ENCODE data around the gene ADAMTSL5. TPM values are rescaled to one million over a fixed set of nuclear protein-coding genes. Genes with fewer than 3 reads are reported as not detected.
"Not testable (repeated sequence)": the region's sequence is repeated elsewhere in the genome, so short reads cannot be mapped to it uniquely, and the experiment has no call there.

ADAMTSL5 gene
- total RNA-seq, 1 experiment from 2014 or later, result 1.6 TPM

DNA sequence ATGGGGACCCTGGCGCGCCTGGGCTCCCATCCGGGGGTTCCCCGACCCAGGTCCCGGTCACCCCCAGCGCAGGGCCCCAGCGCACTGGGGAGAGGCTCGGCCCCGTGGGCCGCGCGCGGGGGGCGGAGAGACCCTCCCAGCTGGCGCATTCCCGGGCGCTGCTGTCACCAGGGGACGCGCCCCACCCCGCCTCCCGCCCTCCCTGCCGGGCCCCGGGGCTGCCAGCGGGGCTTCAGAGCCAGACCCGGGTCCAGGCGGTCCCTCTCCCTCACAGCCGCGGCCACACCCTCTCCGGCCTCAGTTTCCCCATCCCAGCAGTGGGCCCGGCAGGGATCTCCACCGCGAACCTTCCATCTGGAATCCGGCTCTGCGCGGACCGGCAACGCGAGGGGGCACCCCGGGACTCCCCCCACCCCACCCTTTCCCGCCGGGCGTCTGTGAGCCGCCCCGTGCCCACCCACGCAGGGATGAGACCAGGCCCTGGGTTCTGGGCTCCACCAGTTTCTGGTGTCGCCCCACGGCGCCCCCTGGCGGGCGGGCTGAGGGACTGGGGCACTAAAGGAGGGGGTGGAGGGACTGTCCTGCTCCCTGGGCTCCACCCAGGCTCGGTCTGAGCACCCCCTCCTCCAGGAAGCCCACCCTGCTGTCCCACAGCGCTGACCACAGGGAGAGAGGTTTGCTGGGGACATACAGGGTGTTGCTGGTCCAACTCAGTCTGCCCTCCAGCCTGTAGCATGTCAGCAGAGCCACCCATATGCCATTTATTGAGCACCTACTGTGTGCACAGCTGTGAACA is 878 bp upstream of the ADAMTSL5 start:
- DNase-seq (ENCODE audit: low read depth), result peak; percentile 34

DNA sequence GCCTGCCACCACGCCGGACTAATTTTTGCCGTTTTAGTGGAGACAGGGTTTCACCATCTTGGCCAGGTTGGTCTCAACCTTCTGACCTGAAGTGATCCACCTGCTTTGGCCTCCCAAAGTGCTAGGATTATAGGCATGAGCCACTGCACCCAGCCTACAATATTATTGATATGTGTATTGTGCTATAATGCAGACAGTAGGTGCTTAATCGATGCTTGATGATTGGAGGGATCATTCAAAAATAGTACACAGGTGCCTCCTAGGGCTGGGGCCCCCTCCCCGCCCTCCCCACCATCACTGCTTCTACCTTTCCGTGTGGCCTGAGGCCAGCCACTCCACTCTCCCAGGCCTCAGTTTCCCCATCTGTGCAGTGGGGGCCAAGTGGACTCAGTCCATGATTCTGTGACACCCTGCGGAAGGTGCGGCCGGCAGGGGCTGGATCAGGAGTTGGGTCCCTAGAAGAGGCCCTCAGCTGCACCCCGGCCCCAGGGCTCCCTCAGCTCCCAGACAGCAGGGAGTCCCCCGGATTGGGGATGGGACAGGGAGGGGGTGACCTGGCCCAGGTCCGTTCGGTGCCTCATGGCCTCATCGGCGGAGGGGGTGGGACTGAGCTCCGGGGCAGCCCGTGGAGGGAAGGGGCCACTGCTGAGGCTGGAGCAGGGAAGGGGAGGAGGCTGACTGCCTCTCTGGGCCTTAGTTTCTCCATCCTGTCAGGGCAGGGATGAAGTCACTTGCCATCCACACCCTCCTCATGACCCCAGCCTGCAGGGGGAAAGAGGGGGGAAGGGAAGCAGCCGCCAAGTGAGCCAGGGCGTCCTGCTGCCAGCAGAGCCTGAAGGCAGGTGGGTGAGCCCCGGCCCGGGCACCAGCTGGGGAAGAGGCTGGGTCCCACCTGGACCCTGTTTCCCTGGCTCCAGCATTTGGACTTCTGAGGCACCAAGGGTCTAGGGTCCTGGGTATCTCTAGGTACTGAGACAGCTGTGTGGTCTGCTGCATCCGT is 1.2 kb downstream of the ADAMTSL5 start:
- DNase-seq (ENCODE audit: low read depth), result no peak

DNA sequence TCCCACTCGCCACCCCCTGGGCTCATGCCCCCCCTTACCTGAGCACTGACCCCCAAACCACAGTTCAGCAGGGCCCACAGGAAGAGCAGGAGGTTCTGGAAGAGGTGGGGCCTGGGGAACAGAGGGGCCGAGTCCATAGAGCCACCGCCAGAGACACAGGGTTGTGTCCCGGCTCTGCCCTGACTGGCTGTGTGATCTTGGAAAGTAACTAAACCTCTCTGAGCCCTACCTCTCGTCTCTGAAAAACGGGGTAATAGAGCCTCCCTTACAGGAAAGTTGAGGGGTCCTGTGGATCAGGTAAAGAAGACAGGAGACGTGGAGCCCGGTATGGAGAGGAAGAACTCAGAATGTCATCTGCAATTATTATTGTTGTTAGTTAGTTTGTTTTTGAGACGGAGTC is 2.0 kb downstream of the ADAMTSL5 start:
- DNase-seq (ENCODE audit: low read depth), result no peak

DNA sequence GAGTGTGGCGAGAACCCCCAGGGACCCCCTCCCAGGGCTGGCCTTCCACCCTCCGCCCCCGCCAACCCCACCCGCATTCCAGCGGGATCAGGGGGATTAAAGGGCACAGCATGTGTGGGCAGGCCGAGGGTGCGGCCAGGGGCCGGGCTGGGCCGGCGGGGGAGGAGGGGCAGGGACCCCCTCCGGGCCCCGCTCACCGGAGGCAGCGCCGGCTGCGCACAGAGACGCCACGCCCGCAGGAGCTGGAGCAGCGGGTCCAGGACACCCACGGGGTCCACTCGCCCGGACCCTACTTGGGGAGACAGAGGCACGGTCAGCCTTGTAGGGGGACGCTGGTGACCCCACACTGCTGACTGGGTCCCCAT is 2.4 kb downstream of the ADAMTSL5 start:
- DNase-seq (ENCODE audit: low read depth), result no peak

DNA sequence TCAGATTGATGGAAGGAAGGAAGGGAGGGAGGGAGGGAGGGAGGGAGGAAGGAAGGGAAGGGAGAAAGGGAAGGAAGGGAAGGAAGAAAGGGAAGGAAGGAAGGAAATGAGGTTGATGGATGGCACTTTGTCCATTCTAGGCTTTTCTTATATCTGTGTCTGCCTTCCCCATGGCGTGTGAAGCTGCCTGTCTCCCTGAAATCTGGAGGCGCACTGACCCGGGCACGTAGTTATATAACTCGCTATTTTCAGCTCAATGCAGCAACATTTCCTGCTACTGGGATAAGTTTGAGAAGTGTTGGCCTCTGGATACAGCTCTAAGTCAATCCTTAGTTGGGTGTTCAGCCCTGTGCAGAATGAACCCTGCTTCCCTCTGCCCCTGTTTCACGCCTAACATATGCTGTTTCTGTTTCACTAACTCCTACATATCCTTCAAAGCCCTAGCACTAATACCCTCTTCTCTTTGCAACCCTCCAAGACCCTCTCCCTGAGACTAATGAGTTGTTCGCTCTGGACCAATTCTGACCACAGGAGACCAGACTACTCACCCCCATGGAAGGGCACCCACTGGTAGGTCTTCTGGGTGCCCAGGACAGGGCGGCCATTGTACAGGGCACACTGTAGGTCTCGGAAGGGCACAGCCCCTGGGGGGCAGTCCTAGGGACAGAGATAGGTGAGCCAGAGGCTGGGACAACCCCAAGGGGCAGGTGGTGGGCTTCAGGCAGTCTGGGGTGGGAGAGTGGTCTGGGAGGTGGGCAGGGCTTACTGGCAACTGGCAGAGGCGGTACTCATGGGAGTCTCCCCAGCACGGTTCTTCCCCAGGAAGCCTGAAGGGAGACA is 3.0 kb downstream of the ADAMTSL5 start:
- no peak for DNase-seq (ENCODE audit: low read depth)

DNA sequence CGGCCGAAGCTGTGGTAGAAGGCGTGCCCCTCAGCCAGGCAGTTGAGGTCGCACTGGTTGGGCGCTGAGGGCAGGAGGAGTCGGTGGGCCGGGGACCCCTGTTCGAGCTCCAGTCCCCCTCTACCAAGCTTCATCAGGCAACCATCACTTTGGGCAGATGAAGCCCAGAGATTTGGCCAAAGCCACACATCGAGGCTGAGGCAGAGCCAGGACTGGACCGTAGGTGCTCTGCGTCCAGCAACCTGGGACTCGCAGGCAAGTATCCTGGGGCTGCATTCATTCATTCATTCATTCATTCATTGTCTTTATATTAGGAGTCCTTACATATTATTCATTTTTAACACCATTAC is 4.3 kb downstream of the ADAMTSL5 start:
- DNase-seq (ENCODE audit: low read depth), result no peak

DNA sequence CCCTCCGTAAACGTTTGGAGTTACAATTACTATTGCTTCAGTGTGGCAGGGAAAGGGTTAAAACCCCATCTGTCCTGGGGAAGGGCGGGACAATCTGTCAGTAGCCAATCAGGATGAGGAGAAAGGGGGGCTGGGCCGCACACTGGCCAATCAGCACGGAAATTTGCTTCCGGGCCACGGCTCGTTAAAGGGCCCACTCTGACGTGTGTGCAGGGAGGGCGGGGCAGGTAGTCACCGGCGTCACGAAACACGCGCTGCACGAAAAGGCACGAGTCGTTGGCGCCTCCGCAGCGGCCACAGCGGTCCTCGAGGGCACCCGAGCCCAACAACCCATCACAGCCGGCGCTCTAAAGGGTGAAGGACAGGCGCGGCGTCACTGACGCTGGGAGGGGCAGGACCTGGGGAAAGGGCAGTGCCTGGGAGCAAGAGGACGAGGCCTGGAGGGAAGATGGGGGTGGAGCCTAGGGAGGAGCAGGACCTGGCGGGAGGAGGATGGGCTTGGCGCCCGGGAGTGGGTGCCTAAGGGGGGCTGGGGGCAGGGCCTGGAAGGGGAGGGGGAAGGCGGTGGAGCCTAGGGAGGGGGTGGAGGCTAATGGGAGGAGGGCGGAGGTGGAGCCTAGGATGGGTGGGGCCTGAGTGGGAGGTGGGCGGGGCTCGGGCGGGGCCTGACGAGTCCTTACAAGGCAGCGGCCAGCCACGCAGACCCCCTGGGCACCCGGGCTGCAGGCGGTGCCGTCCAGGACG is 4.9 kb downstream of the ADAMTSL5 start:
- DNase-seq (ENCODE audit: low read depth), result peak; percentile 93

DNA sequence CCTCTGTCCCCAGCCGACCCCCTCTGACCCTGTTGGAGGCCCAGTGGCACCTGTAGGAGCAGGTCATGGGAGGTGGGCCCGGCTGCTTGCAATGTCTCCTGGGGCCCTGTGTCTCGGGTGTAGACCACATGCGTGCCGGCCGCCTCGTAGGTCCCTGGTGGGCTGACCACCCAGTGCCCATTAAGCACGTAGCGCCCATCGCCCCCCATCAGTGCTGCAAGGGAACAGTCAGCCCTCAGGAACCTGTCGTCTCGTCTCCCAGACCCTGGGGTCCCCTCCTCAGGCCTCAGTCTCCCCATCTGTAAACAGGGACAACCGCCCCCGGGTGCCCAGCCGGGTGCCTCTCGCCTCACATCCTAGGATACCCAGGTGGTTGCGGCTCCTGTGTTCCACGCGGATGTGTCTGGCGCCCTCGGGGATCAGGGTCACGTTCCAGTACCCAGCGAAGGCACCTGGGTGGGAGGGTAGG is 5.6 kb downstream of the ADAMTSL5 start:
- DNase-seq (ENCODE audit: low read depth), result no peak

DNA sequence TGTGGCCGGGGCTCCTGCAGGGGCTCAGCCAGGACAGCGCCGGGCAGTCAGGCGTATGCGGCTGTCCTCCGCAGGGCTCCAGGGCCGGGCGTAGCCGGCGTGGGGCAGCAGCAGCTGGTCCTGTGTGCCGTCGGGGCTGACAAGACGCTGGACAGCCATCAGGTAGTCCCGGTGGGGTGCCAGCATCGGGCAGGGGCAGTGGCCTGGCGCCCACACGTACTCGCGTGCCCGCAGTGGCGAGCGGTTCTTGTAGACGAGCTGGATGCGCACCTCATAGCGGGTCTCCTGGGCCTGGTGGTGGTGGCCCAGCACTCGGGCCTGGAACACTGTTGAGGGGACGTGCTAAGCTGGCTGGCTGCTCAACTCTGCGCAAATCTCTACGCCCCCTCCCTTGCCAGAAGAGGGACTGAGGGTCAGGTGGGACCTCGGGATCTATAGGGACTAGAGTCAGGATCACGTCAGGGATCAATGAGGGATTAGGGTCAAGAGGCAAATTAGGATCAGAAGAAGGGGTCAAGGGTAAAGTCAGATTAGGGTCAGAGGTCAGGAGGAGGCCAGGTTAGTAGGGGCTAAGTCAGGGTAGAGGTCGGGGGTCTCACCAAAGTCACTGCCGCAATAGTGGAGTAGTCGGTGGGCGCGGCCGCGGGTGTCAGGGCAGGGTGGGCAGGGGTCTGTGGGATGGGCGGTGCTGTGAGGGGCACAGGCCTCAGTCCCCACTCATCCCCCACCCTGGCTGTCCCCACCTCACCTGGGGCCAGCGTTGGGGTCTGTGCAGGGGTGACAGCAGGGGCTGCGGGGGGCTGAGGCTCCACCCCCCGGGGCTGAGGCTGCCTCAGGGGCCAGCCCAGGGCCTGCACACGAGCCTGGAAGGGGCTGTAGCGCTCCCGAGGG is 6.6 kb downstream of the ADAMTSL5 start:
- DNase-seq (ENCODE audit: low read depth), result no peak

DNA sequence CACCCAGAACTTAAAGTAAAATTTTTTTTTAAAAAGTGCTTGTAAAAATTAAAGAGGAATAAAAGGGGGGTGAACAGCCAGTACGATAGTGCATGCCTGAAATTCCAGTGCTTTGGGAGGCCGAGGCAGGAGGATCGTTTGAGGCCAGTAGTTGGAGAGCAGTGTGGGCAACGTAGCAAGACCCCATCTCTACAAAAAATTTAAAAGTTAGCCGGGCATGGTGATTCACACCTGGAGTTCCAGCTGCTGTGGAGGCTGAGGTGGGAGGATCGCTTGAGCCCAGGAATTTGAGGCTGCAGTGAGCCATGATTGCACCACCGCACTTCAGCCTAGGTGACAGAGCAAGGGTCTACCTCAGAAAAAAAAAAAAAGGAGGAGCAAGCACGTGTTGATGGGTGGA is 7.8 kb downstream of the ADAMTSL5 start:
- DNase-seq (ENCODE audit: low read depth), result no peak

DNA sequence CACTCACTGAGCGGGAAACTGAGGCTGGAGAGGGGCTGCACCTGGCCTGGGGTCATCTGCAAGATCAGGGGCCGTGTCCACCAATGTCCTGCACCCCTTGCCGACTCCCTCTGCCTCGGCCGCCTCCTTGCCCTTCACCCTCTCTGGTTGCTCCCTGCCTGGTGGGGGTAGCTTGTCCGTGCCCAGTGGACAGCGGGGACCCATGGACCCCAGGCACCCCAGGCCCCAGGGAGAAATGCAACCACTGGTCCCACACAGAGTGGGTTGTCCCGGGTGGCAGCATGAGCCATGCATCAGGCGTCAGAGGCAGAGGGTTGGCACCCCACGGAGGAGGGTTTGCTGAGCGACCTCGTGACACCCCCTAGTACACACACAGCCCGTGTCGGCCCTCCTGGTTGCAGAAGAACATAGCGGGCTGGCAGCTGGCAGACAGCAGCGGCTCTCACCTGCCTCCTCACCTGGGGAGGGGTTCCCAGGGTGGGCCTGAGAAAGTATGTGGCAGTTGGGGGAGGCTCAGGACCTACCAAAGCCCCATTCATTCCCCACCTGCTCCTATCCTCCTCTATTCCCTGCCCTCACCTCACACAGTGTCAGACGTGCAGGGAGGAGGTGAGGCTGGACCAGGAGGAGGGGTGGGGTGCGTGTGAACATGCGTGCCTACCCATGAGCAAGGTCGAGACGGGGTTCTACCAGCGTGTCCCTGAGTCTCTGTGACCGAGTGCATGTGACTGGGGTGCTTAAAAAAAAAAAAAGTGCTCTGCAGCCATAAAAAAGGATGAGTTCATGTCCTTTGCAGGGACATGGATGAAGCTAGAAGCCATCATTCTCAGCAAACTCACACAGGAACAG is 8.7 kb downstream of the ADAMTSL5 start:
- no peak for DNase-seq (ENCODE audit: low read depth)

DNA sequence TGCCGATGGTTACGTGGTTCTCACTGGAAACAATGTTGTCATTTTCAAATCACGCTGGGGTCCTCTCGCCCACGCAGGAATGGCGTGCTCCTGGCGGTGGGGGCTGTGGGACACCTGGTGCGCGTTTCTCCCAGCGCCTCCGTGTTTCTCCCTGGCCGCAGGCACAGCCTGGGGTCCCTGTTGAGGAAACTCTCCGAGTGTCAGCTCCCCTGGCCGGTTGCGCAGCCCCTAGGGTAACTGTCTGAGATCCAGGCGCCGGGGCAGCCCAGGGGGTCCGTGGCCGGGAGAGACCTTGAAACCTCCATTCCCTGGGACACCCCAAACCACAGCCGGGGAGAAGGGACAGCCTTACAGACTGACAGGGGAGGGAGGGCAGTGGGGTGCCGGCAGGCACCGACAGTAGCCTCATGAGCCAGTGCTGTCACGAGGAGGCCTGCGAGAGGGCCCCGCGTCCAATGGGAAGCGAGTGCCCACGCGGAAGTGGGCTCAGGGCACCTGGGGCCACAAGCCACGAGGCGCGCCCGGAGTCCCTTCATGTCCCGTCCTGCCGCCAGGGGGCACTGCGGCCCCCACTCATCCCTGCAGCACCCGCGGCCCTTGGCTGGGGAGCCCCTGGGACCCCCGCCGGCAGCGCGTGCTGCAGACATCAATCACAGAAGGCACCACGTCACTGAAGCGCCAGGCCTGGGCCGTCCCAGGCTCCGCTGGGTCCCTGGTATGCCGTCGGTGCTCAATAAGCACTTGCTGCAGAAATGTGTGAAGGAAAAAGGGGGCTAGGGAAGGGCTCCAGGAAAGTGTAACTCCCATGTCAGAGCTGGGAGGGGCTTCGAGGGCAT is 9.5 kb downstream of the ADAMTSL5 start:
- DNase-seq (ENCODE audit: low read depth), result peak; percentile 13

DNA sequence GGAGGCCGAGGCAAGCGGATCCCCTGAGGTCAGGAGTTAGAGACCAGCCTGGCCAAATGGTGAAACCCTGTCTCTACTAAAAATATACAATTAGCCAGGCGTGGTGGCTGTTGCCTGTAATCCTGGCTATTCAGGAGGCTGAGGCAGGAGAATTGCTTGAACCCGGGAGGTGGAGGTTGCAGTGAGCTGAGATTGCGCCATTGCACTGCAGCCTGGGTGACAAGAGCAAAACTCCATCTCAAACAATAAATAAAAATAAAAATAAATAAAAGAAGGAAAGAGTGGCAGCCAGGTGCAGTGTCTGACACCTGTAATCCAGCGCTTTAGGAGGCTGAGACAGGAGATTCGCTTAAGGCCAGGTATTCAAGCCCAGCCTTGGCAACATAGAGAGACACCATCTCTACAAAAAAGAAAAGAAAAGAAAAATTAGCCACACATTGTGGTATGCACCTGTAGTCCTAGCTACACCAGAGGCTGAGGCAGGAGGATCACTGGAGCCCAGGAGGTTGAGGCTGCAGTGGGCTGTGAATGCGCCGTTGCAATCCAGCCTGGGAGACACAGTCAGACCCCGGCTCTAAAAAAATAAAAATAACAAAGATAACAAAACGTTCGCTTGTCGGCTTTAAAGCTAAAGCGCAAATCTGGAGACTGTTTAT is 10.3 kb downstream of the ADAMTSL5 start:
- DNase-seq (ENCODE audit: low read depth), result no peak

DNA sequence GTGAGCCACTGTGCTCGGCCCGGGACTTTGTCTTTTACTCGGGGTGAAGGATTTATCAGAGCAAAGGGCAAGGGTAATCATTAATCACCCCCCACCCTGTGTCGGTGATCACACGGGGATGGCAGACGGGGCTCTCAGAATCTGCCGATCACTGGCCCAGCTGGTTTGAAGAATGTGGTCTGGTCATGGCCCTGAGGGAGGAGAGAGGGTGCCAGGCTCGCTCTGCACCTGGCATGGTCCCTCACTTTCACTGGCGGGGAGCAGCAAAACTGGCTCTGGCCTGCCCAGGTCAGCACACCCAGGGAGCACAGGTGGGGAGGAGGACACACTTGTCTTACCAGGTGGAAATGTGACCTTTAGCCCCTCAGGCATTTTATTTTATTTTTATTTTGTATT is 11.6 kb downstream of the ADAMTSL5 start:
- DNase-seq (ENCODE audit: low read depth), result no peak

DNA sequence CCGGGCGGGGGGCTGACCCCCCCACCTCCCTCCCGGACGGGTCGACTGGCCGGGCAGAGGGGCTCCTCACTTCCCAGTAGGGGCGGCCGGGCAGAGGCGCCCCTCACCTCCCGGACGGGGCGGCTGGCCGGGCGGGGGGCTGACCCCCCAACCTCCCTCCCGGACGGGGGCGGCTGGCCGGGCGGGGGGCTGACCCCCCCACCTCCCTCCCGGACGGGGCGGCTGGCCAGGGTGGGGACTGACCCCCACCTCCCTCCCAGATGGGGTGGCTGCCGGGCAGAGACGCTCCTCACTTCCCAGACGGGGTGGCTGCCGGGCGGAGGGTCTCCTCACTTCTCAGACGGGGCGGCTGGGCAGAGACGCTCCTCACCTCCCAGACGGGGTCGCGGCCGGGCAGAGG is 13.6 kb downstream of the ADAMTSL5 start:
- DNase-seq (ENCODE audit: low read depth), result not testable (repeated sequence)

DNA sequence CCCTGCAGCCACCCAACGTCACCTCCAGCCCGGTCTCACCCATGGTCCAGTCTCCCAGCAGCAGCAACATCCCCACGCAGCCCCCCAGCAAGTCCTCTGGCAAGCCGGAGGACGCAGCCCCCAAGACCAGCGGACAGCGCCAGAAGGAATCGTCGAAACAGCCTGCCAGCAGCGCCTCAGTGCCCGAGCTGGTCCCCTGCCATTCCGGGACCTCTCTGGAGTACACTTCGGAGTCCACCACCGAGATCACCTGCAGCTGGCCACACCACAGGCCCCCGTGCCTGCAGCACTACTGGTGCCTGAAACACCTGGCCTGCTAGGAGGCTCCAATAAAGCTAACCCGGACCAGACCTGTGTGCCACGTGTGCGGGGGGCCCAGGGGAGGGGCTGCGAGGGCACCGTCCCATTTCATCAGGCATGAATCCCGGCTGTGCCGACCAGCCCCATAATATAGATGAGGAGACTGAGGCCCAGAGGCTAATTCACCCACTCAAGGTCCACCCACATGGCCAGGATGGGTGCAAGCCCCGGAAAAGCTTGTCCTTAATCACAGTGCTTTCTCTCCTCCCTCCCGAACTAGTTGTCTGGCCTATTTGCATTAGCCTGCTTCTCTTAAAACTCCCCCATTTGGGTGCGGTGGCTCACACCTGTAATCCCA is 15.1 kb downstream of the ADAMTSL5 start:
- no peak for DNase-seq (ENCODE audit: low read depth)

Measured in RPMI7951 (cell line).